ENCODE results near the gene C2orf68. TPM values are rescaled to one million over a fixed set of nuclear protein-coding genes. Genes with fewer than 3 reads are reported as not detected.
A peak's percentile ranks its signal among the peaks of the same experiment; 100 is the strongest.

The C2orf68 gene
- total and polyA plus RNA-seq, 2 of the 13 experiments (the other 11 are each of a cell fraction or from before 2014, with no cell fraction given), result 47.1 to 77.4 TPM

DNA sequence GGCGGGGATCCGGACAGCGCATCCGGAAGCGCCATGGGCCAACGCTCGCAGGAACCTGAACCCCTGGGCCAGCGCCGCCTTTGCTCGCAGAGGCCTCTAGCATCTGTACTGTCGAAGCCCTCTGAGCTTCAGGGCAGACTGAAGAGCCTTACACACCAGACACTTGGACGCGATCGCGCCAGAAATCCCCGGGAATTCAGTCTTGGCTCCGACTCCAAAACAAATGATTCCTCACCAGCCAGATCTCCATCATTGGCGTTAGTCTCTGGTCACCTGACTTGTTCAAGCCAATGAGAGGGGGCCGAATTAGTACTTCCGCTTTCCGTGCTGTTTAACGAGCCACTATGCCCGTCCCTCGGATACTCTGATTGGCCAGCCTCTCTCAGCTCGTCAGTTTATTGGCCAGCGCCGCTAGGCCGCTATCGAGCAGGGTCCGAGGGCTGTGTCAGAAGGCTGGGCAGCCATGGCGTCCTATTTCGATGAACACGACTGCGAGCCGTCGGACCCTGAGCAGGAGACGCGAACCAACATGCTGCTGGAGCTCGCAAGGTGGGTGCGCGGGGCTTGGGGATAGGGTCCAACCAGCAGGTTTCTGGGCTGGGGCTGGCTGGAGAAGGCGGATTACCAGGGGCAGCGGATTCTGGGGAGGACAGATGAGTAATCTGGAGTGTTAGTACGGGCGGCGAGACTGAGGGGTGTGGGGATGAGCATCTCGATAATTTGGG, 16.4 kb downstream of the C2orf68 start, which contains the start of gene RNF181 (continued):
- TF ChIP-seq, protein P1, sequence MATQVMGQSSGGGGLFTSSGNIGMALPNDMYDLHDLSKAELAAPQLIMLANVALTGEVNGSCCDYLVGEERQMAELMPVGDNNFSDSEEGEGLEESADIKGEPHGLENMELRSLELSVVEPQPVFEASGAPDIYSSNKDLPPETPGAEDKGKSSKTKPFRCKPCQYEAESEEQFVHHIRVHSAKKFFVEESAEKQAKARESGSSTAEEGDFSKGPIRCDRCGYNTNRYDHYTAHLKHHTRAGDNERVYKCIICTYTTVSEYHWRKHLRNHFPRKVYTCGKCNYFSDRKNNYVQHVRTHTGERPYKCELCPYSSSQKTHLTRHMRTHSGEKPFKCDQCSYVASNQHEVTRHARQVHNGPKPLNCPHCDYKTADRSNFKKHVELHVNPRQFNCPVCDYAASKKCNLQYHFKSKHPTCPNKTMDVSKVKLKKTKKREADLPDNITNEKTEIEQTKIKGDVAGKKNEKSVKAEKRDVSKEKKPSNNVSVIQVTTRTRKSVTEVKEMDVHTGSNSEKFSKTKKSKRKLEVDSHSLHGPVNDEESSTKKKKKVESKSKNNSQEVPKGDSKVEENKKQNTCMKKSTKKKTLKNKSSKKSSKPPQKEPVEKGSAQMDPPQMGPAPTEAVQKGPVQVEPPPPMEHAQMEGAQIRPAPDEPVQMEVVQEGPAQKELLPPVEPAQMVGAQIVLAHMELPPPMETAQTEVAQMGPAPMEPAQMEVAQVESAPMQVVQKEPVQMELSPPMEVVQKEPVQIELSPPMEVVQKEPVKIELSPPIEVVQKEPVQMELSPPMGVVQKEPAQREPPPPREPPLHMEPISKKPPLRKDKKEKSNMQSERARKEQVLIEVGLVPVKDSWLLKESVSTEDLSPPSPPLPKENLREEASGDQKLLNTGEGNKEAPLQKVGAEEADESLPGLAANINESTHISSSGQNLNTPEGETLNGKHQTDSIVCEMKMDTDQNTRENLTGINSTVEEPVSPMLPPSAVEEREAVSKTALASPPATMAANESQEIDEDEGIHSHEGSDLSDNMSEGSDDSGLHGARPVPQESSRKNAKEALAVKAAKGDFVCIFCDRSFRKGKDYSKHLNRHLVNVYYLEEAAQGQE (IDR thresholded peaks at IDR 0.05; ENCODE audit: borderline replicate concordance in 1 of 2, low read depth in 1 of 2, low read length in 2 of 2), result peak in 1 of 2 experiments; percentile 62; a peak in 1 of 4 replicates
- TF ChIP-seq CHD4 (IDR thresholded peaks at IDR 0.05; ENCODE audit: borderline replicate concordance, low read length) (no peak), RFXANK (CRISPR knock-in tag; IDR thresholded peaks at IDR 0.05) (no peak; the same call in 1 of the 2 replicates), KLF13 (CRISPR knock-in tag; IDR thresholded peaks at IDR 0.05) (no peak), ZNF569 (CRISPR knock-in tag; IDR thresholded peaks at IDR 0.05; ENCODE audit: borderline replicate concordance) (no peak), BCL6 (CRISPR knock-in tag; IDR thresholded peaks at IDR 0.05) (no peak), ZKSCAN8 (CRISPR knock-in tag; IDR thresholded peaks at IDR 0.05; ENCODE audit: borderline replicate concordance) (peak; percentile 34; the same call in 1 of the 2 replicates), CEBPB (IDR thresholded peaks at IDR 0.05; ENCODE audit: borderline replicate concordance, low read depth, low read length) (no peak), FOXA1 (IDR thresholded peaks at IDR 0.05) (no peak), FOXA1 (CRISPR knock-in tag; IDR thresholded peaks at IDR 0.05) (peak; percentile 53)
- TF ChIP-seq, protein P2, sequence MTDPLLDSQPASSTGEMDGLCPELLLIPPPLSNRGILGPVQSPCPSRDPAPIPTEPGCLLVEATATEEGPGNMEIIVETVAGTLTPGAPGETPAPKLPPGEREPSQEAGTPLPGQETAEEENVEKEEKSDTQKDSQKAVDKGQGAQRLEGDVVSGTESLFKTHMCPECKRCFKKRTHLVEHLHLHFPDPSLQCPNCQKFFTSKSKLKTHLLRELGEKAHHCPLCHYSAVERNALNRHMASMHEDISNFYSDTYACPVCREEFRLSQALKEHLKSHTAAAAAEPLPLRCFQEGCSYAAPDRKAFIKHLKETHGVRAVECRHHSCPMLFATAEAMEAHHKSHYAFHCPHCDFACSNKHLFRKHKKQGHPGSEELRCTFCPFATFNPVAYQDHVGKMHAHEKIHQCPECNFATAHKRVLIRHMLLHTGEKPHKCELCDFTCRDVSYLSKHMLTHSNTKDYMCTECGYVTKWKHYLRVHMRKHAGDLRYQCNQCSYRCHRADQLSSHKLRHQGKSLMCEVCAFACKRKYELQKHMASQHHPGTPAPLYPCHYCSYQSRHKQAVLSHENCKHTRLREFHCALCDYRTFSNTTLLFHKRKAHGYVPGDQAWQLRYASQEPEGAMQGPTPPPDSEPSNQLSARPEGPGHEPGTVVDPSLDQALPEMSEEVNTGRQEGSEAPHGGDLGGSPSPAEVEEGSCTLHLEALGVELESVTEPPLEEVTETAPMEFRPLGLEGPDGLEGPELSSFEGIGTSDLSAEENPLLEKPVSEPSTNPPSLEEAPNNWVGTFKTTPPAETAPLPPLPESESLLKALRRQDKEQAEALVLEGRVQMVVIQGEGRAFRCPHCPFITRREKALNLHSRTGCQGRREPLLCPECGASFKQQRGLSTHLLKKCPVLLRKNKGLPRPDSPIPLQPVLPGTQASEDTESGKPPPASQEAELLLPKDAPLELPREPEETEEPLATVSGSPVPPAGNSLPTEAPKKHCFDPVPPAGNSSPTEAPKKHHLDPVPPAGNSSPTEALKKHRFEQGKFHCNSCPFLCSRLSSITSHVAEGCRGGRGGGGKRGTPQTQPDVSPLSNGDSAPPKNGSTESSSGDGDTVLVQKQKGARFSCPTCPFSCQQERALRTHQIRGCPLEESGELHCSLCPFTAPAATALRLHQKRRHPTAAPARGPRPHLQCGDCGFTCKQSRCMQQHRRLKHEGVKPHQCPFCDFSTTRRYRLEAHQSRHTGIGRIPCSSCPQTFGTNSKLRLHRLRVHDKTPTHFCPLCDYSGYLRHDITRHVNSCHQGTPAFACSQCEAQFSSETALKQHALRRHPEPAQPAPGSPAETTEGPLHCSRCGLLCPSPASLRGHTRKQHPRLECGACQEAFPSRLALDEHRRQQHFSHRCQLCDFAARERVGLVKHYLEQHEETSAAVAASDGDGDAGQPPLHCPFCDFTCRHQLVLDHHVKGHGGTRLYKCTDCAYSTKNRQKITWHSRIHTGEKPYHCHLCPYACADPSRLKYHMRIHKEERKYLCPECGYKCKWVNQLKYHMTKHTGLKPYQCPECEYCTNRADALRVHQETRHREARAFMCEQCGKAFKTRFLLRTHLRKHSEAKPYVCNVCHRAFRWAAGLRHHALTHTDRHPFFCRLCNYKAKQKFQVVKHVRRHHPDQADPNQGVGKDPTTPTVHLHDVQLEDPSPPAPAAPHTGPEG (CRISPR knock-in tag; IDR thresholded peaks at IDR 0.05), result peak; percentile 90; the same call in 1 of the 2 replicates
- TF ChIP-seq, protein P3, sequence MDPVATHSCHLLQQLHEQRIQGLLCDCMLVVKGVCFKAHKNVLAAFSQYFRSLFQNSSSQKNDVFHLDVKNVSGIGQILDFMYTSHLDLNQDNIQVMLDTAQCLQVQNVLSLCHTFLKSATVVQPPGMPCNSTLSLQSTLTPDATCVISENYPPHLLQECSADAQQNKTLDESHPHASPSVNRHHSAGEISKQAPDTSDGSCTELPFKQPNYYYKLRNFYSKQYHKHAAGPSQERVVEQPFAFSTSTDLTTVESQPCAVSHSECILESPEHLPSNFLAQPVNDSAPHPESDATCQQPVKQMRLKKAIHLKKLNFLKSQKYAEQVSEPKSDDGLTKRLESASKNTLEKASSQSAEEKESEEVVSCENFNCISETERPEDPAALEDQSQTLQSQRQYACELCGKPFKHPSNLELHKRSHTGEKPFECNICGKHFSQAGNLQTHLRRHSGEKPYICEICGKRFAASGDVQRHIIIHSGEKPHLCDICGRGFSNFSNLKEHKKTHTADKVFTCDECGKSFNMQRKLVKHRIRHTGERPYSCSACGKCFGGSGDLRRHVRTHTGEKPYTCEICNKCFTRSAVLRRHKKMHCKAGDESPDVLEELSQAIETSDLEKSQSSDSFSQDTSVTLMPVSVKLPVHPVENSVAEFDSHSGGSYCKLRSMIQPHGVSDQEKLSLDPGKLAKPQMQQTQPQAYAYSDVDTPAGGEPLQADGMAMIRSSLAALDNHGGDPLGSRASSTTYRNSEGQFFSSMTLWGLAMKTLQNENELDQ (CRISPR knock-in tag; IDR thresholded peaks at IDR 0.05; ENCODE audit: borderline replicate concordance), result no peak
- TF ChIP-seq, protein P4, sequence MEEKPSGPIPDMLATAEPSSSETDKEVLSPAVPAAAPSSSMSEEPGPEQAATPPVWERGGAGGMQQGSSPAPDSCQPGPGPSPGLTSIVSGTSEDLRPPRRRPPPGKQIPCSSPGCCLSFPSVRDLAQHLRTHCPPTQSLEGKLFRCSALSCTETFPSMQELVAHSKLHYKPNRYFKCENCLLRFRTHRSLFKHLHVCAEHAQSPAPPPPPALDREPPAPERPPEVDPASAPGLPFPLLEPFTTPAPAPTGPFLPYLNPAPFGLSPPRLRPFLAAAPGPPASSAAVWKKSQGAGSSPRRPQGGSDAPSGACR (CRISPR knock-in tag; IDR thresholded peaks at IDR 0.05), result 0 out of 2 replicates have a peak, but pooled peaks have one; percentile 78
- TF ChIP-seq, protein P5, sequence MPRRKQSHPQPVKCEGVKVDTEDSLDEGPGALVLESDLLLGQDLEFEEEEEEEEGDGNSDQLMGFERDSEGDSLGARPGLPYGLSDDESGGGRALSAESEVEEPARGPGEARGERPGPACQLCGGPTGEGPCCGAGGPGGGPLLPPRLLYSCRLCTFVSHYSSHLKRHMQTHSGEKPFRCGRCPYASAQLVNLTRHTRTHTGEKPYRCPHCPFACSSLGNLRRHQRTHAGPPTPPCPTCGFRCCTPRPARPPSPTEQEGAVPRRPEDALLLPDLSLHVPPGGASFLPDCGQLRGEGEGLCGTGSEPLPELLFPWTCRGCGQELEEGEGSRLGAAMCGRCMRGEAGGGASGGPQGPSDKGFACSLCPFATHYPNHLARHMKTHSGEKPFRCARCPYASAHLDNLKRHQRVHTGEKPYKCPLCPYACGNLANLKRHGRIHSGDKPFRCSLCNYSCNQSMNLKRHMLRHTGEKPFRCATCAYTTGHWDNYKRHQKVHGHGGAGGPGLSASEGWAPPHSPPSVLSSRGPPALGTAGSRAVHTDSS (CRISPR knock-in tag; conservative IDR thresholded peaks at IDR 0.05), result no peak
